ENCODE measurements around the gene NUCKS1.
A peak's percentile ranks its signal among the peaks of the same experiment; 100 is the strongest.

The NUCKS1 gene

DNA sequence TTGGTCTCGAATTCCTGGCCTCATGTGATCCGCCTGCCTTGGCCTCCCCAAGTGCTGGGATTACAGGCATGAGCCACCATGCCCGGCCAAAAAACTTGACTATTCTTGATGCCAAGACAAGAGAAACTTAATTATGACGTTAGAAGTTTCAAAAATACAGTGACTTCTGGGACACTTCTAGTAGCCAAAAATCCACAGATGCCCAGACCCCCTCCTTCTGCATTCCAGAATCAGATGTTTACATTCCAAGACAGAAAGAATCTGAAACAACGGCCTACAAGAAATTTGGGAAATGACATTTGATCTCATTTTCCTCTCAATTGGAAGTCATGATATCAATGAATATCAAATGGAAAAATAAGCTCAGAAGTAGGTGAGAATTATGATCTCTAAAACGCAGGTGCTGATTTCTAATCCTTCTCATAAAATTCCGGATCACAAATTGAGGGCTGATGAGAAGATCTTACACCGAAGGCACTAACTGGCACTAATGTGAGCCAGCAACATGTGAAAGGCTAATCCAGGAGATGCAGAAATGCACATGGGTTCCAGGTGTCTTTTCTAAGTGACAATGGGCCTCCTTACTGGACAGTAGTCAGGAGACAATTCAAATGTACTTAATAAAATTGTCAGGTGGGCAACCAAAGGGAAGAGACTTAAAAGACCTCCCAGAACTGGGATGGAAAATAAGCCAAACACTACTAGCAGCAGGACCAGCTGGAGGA lies 19.8 kb upstream of the NUCKS1 start:
- no peak for DNase-seq

DNA sequence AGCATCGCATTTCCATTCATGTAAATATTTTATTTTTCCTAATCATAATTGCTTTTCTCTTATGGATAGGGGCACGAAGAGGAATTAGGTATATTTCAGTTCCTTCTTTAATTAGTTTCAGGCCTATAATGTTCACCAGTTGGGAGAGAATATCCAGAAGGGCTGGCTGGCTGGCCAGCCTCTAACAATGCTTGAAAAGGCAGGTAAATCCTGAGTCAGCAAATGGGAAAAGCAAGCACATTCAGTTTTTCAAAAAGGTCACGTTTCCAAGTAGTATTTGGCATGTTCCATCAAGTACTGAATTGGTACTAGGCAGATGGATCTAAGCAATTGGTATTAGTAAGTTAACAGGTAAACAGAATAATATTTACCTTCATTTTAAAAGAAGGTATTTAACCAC lies 17.3 kb upstream of the NUCKS1 start:
- DNase-seq: no peak

DNA sequence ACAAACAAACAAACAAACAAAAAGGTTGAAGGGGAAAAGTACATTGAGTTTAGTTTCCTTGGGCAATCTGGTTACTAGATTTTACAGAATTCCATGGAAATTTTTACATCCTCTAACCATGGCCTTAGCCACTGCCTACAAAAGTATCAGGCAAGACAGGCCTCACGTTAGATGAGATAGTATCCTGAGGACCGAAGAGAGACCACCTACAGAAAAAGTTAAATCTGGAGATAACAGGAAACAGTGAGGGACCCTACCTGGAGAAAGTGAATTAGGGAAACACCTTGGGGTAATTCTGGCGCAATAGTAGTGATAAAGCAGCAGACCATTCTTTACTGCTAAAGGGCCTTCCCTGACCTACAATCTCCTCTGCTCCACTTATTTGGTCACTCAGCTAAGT lies 16.6 kb upstream of the NUCKS1 start:
- no peak for DNase-seq

DNA sequence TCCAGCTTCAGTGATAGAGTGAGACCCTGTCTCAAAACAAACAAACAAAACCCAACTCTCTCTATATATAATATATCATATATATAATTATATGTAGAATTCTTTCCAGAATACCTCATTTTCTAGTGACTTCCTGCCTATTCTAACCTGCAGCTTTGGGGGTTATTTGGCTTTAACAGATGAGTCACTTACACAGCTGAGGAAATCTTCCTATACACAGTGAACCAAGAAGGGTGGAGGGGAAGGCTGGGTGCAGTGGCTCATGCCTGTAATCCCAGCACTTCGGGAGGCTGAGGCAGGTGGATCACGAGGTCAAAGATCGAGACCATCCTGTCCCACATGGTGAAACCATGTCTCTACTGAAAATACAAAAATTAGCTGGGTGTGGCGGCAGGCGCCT lies 16.1 kb upstream of the NUCKS1 start:
- no peak for DNase-seq

DNA sequence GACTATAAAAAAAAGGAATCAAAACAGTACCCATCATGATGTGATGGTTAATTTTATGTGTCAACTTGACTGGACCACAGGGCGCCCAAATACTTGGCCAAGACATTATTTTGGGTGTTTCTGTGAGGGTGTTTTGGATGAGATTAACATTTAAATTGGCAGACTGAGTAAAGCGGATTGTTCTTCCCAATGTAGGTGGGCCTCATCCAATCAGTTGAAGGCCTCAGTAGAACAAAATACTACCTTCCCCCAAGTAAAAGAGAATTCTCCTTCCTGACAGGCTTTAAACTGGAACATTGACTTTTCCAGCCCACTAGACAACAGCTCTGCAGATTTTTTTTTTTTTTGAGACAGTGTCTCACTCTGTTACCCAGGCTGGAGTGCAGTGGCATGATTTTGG lies 14.6 kb upstream of the NUCKS1 start:
- no peak for DNase-seq

DNA sequence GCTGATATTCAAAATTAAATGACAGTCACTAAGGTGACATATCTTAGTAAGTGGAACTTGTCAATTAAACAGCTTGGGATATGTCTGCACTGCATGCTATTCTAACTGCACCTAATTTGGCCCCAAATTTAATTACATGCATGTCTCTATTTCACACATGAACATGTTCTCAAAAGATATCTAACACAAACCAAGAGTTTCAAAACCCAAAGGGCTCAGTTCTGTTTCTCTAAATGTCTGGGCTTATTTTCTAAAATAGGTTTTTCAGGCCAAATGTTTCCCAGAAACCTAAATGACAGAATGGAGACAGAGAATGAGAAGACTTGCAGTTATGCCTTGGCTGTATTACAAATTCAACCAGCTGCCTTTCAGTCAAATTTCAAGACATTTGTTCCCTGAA lies 14.0 kb upstream of the NUCKS1 start:
- DNase-seq: no peak

DNA sequence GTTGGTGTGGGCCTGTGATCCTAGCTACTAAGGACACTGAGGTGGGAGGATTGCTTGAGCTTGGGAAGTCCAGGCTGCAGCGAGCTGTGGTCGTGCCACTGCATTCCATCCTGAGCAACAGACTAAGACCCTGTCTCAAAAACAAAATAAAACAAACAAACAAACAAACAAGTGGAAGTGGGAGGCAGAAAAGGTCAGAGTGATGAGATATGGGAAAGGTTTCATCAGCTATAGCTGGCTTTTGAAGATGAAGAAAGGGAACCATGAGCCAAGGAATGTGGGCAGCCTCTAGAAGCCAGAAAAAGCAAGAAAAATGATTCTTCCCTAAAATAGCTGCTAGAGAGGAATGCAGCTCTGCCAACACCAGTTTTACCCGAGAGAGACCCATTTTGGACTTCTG lies 10.6 kb upstream of the NUCKS1 start:
- DNase-seq: no peak

DNA sequence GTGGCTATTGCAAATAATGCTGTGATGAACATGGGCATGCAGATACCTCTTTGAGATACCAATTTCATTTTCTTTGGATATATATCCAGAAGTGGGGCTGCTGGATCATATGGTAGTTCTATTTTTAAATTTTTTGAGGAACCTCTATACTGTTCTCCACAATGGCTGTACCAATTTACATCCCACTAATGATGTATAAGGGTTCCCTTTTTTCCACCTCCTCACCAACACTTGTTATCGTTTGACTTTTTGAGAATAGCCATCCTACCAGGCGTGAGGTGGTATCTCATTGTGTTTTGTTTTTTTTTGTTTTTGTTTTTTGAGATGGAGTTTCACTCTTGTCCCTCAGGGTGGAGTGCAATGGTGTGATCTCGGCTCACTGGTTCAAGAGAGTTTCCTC lies 6.6 kb upstream of the NUCKS1 start:
- no peak for DNase-seq

DNA sequence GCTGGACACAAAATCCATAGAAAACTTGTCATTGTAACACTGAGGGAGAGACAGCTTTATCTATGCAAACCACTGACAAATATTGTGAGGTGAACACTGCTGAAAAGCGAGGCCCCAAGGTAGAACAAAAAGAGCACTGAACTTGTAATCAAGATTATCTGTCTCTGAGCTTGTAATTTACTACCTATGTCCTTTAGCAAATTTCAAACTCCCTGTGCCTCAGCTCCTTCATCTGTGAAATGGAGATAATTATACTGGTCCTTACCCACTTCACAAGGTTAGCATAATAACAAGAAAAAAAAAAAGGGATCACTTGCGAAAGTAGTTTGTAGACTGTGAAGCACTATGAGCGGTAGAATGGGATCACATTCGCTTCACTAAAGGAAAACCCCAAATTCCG lies 4.9 kb upstream of the NUCKS1 start:
- DNase-seq: no peak

DNA sequence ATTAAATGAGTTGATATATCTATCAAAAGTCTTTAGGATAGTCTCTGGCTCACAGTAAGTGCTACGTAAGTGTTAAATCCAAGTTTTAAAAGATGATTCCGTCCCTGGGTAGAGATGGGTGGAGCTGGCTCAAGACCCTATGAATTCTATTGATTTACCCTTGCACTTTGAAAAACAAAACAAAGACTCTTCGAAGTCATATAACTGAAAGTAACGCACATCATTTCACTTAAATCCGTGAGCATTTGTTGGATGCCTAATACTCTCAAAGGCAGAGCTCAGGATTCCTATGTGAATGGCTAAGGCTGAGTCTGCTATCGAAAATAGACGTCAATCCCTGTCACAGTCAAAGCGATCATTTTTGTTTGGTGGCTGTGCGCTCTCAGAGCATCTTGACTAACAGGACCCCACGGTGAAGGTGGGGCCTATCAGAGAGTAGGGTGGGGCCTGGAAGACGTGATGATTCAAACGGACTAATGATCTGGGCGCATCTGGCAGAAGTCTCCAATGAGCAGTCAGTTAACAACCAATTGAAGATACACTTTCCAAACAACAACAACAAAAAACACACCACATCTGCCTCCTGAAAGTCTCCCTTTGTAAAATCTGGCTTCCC lies 1.2 kb upstream of the NUCKS1 start:
- peak; percentile 26 for DNase-seq

DNA sequence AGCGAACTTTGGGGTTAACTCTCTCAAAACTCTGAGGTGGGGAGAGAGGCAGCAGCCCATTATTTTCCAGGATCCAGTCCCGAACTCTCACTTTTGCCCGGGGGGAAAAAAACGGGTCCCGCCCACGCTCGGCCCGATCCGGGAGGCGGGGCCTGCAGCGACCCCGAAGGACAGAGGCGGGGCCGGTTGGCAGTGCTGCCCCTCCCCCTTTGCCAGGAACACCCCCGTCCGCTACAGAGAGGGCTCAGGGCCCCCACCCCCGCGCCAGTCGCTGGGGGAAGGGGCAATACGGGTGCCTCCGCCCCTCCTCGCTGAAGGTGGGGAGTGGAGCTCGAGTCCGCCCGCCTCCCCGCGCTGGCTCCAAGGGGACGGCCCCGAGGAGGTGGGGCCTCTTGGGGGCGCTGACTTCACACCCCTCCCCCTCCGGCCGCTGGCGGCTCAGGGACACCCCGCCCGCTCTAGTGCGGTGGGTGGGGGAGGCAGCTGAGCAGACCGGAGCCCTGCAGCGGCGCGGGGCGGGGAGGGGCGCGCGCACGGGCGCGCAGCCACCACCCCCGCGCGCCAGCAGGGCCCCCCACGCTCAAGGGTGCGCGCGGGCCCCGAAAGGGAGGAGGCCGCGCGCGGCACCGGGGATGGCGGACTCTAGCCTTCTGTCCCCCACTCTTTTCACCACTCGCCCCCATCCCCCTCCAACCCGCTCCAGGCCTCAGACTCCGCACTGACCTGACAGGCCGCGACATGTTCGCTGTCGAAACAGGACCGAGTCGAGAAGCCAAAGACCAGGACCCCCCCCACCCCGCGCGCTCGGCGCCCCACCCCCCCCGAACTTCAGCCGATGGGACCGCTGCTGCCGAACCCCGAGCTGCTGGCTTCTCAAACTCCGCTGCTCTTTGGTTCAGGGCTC lies 496 bp downstream of the NUCKS1 start:
- DNase-seq: peak; percentile 90

DNA sequence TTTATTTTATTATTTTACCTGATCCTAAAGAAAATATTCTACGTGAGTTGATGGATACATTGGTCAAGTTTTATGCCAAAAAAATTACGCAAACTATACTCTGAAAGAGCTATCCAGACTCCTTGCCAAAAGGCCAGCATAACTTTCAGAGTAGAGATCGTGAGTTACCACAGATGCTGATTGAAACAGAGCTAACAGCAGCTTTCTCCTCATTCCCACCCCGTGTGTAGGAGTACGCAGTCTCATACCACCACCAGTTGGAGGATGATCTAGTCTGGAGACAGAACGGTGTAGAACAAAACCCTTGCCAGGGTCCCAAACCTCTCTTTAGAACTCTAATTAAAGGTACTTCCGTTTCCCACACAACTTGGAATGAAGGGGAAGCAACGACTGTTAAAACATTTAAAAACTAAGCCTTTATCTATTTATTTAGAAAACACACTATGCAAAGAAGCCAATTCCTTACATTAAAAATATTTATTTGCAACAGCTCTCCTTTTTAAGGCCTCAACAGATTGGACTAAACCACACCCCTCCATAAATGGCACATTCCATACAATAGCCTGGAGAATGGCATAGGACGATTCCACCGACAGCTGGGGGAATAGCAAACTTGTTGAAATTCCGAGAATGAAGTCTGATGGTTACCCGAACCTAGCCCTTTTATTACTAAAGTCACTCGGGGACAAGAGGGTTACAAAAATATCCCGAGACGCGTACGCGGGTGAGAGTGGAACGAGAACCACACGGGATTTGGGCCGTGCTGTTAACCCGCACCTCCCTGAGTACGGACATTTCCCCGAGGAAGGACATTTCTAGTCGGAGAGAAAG lies 1.4 kb downstream of the NUCKS1 start:
- peak; percentile 62 for DNase-seq

DNA sequence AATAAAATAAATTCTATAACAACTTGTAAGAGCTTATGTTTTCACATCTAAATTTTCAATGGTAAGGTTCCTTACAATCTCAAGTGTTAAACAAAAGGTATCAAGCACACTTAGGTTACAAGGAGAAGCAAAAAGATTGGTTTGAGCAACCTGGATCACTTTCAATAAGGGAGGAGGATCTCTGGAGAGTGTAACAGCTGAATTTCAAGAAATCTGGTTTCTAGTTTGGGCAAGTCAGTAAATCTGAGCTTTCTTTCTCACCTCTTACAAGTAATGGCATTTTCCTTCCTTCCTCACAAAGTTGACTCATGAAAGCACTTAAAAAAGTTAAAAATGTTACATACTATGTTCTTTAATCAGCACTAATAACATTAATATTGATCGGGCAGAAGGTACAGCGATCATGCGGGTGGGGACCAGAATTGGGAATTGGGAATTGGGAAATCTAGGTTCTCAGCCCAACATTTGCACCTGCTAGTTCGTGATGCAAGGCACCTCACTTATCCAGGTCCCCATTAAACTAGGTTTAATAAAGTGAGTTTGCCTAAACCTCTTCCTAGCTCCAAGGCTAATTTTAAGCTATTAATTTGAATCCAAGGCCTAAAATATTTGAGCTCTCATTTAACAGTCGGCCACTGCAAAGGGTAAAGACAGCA lies 3.1 kb downstream of the NUCKS1 start:
- DNase-seq: no peak

DNA sequence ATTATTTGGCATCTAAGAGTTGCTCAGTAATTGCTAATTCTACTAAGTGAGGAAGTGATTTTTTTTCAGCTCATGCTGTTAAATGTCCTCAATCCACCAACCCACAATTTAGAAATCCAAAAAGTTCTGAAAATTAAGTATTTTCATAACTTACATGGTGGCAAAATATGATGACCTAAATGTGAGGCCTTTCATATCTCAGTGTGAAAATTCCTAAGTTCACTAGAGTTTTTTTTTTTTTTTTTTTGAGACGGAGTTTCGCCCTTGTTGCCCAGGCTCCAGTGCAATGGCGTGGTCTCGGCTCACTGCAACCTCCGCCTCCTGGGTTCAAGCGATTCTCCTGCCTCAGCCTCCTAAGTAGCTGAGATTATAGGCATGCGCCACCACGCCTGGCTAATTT lies 5.6 kb downstream of the NUCKS1 start:
- DNase-seq: no peak

DNA sequence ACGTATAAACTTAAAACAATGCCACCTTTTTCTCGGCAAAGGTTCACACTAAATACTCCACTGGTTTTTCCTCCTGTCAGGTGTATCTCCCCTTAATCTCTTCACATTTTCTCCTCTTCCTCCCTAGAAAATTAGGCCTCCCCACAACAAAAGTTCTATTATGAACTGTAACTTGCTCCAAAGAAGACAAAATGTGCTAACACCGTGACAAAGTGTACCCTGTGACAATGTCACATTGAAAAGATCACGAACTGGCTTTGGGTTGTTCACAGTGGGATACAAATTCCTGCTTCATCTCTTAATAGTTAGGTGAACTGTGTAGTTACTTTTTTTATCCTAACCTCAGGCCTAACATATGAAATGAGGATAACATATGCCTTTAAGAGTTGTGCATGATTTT lies 6.0 kb downstream of the NUCKS1 start:
- DNase-seq: no peak

DNA sequence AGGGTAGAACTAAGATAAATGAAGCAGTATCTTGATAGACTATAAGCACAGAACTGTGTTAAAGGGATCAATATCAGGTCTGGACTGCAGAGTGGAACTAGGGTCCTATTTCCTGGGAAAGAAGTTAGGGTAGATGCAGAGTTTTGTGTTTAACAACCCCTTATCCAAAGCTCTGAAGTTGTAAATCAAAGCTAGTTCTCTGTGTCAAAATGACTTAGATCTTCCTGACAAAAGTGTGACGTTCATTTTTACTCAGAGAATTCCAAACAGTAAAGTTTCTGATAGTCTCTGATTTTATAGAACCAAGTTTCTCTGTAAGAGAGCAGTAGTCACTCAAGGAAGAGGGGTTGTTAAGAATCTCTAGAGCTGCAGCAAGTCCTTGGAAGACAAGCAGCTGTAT lies 8.3 kb downstream of the NUCKS1 start:
- no peak for DNase-seq

DNA sequence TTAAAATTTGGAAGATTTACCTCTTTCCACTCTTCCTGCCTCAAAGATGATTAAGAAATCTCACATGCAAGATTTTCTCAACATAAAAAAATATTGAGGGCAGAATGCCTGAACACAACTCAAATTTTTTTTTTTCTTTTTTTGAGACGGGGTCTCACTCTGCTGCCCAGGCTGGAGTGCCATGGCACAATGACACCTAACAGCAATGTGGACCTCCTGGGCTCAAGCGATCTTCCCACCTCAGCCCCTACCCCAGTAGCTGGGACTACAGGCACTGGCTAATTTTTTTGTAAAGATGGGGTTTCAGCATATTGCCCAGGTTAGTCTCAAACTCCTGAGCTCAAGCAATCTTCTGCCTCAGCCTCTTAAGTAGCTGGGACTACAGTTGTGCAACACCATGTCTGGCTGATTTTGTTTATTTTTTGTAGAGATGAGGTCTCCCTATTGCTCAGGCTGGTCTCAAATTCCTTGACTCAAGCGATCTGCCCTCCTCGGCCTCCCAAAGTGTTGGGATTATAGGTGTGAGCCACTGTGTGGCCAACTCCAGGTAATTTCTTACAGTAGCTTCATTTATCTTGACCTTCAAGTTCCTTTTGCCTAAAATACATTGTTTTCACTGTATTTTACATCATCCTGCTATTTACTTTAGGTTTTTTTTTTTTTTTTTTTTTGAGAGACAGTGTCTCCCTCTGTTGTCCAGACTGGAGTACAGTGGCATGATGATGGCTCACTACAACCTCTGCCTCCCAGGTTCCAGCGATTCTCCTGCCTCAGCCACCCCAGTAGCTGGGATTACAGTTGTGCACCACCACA lies 10.4 kb downstream of the NUCKS1 start:
- DNase-seq: no peak

DNA sequence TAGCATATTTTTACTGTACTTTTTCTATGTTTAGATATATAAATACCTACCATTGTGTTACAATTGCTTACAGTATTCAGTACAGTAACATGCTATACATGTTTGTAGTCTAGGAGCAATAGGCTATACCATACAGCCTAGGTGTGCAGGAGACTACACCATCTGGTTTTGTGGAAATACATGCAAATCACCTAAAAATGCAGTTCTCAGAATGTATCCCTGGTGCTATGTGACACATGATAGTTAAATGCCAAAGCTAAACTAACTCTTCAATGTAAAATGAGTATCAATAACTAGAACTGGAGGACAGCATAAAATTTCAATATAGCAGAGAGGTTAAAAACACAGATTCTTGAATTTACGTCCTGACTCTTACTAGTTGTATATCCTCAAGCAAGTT lies 14.8 kb downstream of the NUCKS1 start:
- DNase-seq: no peak

DNA sequence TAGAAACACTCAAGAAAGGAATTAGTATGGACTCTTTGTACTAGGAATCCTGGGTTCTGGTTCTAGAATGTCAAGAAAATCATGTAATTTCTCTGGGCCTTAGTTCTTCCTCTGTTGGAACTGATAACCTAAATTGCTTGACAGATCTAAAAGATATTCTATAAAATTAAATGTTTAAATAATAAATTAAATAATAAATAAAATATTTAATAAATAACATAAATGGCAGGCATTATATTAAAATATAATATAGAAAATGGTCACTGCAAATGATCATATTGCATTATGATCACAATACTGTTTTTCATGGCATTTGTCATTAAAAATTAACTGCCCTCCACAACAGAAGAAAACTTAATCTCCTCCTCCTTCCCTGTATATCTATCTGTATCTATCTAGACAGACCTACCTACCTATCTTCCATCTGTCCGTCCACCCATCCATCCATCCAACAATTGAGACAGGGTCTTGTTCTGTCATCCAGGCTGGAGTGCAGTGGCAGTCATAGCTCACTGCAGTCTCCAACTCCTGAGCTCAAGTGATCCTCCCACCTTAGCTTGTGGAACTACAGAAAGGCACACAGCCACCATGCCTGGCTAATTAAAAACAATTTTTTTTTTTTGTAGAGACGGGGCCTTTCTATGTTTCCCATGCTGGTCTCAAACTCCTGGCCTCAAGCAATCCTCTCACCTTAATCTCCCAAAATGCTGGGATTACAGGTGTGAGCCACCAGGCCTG lies 16.4 kb downstream of the NUCKS1 start:
- DNase-seq: no peak

DNA sequence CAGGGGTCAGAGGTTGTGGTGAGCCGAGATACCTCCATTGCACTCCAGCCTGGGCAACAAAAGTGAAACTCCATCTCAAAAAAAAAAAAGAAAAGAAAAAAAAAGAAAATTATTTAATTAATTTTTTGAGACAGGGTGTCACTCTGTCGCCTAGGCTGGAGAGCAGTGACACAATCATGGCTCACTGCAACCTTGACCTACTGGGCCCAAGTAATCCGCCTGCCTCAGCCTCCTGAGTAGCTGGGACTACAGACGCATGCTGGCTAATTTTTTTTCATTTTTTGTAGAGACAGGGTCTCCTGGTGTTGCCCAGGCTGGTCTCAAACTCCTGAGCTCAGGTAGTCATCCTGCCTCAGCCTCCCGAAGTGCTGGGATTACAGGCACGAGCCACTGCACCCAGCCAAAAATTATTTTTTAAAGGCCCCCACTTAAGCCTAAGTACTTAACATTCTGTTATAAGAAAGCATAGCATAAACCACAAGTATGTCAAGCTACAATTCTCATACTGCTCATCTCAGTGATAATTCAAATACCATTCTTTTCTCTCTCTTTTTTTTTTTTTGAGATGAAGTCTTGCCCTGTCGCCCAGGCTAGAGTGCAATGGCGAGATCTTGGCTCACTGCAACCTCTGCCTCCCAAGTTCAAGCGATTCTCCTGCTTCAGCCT lies 19.9 kb downstream of the NUCKS1 start:
- no peak for DNase-seq
